H1 (cell line): ENCODE results near the gene PRR22. TPM values are rescaled to one million over a fixed set of nuclear protein-coding genes. Genes with fewer than 3 reads are reported as not detected.

ENCODE experiments used
- CTBP2 ChIP-seq: IDR thresholded peaks from 2 replicates; pipeline ENCODE4 v1.7.0; 2011; ENCODE audit warnings: borderline replicate concordance, mild to moderate bottlenecking, moderate library complexity, mixed read lengths, low read length; ENCODE audit not compliant: insufficient read depth, insufficient read length
- EP300 ChIP-seq, 2 experiments: IDR thresholded peaks; 1 replicate in 1 of 2; 2 replicates in 1 of 2; pipeline ENCODE4 v1.6.1; 2011 to 2012; ENCODE audit warnings: low read depth in 2 of 2, low read length in 2 of 2, mild to moderate bottlenecking in 2 of 2, borderline replicate concordance in 1 of 2, inconsistent platforms in 1 of 2, moderate library complexity in 1 of 2
- polyA plus RNA-seq, 7 experiments: library from polyadenylated mRNA; depleted of rRNA in 3 of 7; stranded (reverse) in 5 of 7; unstranded in 2 of 7; fragments of >200 nt in 5 of 7; fragments of 200-250 nt in 2 of 7; gene quantifications; 1 replicate in 5 of 7; 2 replicates in 1 of 7; 4 replicates in 1 of 7; pipeline versions ENCODE4 v1.2.1 to v1.2.3, GENCODE V29; 2011 to 2013; ENCODE audit warnings: missing spikeins in 2 of 7, mixed read lengths in 2 of 7
- total RNA-seq: library from RNA; stranded (reverse); fragmentation: NEBNext Ultra II Directional; extraction: Animal tissue kit (Norgen Biotek cat#: 25700); gene quantifications from 2 replicates; pipeline ENCODE4 v1.2.1, GENCODE V29; 2021

PRR22 gene
- total and polyA plus RNA-seq, 2 of the 8 experiments (the other 6 are each of a cell fraction or from before 2014, with no cell fraction given) = 1.9 to 2.1 TPM

DNA sequence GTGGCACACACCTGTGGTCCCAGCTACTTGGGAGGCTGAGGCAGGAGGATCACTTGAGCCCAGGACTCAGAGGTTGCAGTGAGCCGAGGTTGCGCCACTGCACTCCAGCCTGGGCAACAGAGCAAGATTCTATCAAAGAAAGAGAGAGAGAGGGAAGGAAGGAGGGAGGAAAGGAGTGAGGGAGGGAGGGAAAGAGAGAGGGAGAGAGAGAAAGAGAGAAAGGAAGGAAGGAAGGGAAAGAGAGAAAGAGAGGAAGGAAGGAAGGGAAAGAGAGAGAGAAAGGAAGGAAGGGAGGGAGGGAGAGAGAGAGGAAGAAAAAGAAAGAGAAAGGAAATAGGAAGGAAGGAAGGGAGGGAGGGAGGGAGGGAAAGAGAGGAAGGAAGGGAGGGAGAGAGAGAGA, 32.7 kb upstream of the PRR22 start (continued):
- TF ChIP-seq EP300 (IDR thresholded peaks at IDR 0.05; ENCODE audit: borderline replicate concordance in 1 of 2, low read depth in 2 of 2, low read length in 2 of 2) (no peak), CTBP2 (no peak)
